ENCODE results near the gene MAP3K5.

The MAP3K5 gene

DNA sequence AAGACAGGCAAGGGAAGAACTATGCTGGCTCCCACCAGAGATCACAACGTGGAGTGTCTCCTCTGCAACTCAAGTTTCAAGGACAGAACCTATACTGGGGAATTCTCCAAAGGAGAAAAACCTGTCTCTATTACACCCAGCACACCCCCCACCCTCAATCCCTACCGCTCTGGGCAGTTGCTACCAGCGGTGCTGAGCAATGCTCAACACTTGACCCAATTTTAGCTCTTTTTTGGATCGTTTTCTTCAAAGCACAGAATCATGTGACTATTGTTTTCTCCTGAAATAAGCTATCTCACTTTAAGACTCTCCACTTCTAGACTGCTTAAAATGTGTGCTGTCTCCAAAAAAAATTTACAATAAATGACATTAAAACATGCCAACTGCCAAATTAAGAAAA, 265.3 kb downstream of the MAP3K5 start:
- TF ChIP-seq, protein P1, sequence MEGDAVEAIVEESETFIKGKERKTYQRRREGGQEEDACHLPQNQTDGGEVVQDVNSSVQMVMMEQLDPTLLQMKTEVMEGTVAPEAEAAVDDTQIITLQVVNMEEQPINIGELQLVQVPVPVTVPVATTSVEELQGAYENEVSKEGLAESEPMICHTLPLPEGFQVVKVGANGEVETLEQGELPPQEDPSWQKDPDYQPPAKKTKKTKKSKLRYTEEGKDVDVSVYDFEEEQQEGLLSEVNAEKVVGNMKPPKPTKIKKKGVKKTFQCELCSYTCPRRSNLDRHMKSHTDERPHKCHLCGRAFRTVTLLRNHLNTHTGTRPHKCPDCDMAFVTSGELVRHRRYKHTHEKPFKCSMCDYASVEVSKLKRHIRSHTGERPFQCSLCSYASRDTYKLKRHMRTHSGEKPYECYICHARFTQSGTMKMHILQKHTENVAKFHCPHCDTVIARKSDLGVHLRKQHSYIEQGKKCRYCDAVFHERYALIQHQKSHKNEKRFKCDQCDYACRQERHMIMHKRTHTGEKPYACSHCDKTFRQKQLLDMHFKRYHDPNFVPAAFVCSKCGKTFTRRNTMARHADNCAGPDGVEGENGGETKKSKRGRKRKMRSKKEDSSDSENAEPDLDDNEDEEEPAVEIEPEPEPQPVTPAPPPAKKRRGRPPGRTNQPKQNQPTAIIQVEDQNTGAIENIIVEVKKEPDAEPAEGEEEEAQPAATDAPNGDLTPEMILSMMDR (IDR thresholded peaks at IDR 0.05; ENCODE audit: control insufficient read depth, extremely low read depth, insufficient read depth), result no peak
- H3K4me3 ChIP-seq (ENCODE audit: low read depth, low read length), result no peak overlapping the region
- no peak for DNase-seq (ENCODE audit: low read depth)

DNA sequence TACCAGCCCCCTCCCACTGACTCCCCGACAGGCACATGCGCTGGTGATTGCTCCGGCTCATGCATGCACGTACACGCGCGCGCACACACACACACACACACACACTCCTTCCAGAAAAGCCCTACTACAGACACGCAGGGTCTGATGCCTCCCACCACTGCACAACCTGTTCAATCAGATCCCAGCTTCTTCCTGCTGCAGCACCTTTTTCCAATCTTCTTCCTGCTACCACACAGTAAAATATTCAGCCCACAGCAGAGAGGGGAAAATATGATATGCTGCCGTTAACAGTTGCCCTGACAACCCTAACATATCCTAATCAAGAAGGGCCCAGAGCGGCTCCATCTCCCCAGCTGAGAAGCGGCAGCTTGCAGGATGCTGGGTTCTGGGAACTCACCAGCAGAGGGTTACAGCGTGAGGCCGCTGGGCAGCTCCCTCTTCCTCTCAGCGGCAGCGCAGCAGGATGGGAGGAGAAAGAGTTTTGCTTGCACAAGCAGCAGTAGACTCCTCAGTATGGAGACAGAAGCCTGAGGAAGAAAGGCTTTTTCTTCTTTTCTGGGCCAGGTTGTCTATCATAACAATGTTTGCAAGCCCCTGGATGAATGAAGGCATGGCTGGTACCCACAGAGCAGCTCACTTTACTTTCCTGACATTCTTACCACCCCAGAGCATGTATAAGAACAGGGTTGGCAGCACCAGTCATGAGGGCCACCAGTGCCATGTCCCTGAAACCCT, 265.9 kb downstream of the MAP3K5 start:
- TF ChIP-seq, protein P1 (IDR thresholded peaks at IDR 0.05; ENCODE audit: control insufficient read depth, extremely low read depth, insufficient read depth), result no peak
- DNase-seq (ENCODE audit: low read depth), result no peak

DNA sequence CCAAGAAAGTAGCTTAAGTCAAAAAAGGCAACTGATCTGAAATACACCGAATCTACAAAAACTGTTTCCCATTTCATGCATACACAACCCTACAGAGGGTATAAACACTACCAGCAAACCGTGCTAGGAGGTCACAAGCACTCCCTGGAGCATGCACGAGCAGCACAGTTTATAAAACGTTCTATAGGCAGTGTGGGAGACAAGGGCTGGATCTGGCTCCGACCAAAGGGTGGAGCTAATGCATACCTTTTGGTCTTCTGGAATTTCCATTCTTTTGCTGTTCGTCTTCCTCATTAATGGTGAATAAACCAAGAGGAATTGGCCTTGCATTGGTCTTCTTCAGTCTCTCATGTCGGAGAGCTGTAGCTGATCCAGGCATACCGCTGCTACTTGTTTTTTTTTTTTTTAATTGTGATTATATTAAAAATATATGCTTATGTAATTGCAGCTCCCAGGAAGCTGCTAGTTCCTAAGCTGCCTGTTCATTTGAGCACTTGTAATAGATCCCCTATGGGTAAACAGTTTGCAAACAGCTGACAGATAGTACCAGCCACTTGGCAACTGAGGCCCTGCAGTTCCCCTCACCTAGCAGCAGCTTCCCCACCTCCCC, 266.6 kb downstream of the MAP3K5 start:
- DNase-seq (ENCODE audit: low read depth), result no peak
- TF ChIP-seq, protein P1 (IDR thresholded peaks at IDR 0.05; ENCODE audit: control insufficient read depth, extremely low read depth, insufficient read depth), result no peak
- H3K4me3 ChIP-seq (ENCODE audit: low read depth, low read length), result no peak overlapping the region

More for the DNA sequence above, 265.9 kb downstream of the MAP3K5 start:
- H3K4me3 ChIP-seq (ENCODE audit: low read depth, low read length), result no peak overlapping the region

DNA sequence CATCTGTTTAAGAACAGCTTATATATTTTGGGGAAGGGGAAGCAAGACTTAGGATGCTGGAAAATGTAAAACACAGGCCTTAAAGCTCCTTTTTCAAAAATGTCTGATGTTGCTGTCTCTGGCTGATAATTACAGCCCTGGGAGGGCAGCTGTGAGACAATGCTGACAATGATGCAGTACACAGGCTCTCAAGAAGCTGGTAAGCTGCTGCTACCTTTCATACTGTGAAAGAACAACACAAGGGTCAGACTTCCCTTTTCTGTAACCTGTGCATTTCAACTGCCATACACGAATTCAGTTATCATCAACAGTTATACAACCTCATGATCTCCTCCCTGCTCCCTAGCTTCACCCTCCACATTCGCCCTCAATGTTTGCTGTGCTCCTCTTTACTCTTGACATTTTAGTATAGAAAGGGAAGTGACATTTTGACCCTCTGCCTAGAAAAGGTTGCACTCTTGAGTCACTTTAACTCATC, 267.3 kb downstream of the MAP3K5 start:
- no peak for DNase-seq (ENCODE audit: low read depth)
- TF ChIP-seq, protein P1 (IDR thresholded peaks at IDR 0.05; ENCODE audit: control insufficient read depth, extremely low read depth, insufficient read depth), result no peak
- H3K4me3 ChIP-seq (ENCODE audit: low read depth, low read length), result no peak overlapping the region

DNA sequence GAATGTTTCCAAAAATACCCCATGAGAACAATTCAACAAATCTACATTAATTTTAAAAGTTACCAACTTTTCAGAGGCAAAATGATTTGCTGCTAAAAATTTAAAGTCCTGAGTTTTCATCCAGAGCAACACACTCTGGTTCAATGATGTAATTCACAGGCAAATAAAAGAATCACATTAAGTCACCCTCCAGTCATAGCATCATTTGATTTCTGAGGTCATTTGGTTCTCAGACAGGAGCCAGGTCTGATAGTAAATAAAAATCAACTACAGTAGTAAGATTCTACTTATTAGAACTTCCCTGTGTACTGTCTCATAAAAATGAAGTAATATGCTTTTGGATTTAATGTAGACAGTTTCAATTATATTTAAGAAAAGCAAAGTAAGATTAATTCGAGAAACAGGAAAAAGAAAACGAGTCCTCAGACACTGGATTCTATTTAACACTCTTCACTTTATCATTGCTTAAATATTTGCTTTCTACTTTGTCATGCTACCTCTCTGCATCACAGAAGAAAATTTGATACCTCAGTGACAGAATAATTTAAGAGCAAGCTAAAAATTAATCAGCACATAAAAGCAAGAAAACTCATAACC, 267.8 kb downstream of the MAP3K5 start:
- no peak overlapping the region for H3K4me3 ChIP-seq (ENCODE audit: low read depth, low read length)
- no peak for DNase-seq (ENCODE audit: low read depth)
- TF ChIP-seq, protein P1 (IDR thresholded peaks at IDR 0.05; ENCODE audit: control insufficient read depth, extremely low read depth, insufficient read depth), result no peak

DNA sequence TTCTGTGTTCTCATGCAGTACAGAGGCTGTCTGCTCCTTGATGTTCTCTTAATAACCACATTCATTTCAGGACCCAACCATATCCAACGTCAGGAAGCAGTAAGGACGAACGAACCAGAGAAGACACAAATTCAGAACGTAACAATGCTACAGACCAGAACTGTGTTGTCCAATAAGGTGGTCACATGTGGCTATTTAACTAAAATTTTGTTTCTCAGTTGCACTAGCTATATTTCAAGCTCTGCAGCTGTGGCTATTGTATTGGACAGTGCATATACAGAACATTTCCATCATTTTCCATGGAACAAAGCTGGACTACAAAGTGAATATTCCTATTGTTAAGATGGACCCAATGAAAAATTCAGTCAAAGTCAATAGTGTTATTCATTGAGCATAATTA, 269.1 kb downstream of the MAP3K5 start:
- no peak for DNase-seq (ENCODE audit: low read depth)
- H3K4me3 ChIP-seq (ENCODE audit: low read depth, low read length), result no peak overlapping the region
- TF ChIP-seq, protein P1 (IDR thresholded peaks at IDR 0.05; ENCODE audit: control insufficient read depth, extremely low read depth, insufficient read depth), result no peak

All from LNCaP clone FGC (cell line).